ENCODE data around the gene IGSF22. TPM values are rescaled to one million over a fixed set of nuclear protein-coding genes. Genes with fewer than 3 reads are reported as not detected.

Gene IGSF22
- total RNA-seq (ENCODE audit: low replicate concordance), result 0.07 and 0.26 TPM in 2 replicates
- long read RNA-seq, partial matches to known transcripts, result 1 of 1 reads
- long read RNA-seq, other reads (novel, unspliced or antisense), result 0 of 1 reads

DNA sequence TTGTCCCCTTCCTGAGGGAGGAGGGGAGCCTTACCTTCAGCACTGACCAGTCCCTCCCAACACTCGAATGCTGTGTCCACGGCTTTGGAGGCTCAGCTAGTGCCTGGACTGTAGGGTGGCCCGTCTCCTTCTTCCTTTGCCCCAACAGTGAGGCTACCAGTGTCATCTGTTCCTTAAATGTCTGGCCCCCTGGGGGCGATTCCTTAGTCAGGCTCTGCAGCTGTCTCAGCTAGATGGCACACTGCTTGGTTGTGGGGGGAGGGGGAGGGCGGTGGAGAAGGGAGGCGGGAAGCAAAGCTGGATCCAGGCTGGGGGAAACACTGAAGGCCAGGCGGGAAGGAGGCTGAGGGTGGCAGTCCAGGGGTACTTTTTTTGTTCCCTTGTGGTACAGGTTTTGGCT is at the start of gene IGSF22:
Gene IGSF22 (minus strand): TSS at position 149 of the 400 bp plus-strand sequence. CDS start 1,952 bp downstream, outside the sequence.
- Mint-ChIP-seq H3K4me3 (no peak within 1 kb of the TSS), H3K27me3 (no peaks in the 10 kb centered on the region), H3K36me3 (no peaks in the 10 kb centered on the region), H3K9me3 (no peaks in the 10 kb centered on the region), H3K4me1 (ENCODE audit: unreplicated experiment) (peaks cover 13% of the 10 kb centered on the region), H3K27ac (no peak within 1 kb of the TSS)
- TF ChIP-seq, protein P1, sequence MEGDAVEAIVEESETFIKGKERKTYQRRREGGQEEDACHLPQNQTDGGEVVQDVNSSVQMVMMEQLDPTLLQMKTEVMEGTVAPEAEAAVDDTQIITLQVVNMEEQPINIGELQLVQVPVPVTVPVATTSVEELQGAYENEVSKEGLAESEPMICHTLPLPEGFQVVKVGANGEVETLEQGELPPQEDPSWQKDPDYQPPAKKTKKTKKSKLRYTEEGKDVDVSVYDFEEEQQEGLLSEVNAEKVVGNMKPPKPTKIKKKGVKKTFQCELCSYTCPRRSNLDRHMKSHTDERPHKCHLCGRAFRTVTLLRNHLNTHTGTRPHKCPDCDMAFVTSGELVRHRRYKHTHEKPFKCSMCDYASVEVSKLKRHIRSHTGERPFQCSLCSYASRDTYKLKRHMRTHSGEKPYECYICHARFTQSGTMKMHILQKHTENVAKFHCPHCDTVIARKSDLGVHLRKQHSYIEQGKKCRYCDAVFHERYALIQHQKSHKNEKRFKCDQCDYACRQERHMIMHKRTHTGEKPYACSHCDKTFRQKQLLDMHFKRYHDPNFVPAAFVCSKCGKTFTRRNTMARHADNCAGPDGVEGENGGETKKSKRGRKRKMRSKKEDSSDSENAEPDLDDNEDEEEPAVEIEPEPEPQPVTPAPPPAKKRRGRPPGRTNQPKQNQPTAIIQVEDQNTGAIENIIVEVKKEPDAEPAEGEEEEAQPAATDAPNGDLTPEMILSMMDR (conservative IDR thresholded peaks at IDR 0.05), result no peak
- DNase-seq (ENCODE audit: extremely low spot score, unreplicated experiment), result no peak

DNA sequence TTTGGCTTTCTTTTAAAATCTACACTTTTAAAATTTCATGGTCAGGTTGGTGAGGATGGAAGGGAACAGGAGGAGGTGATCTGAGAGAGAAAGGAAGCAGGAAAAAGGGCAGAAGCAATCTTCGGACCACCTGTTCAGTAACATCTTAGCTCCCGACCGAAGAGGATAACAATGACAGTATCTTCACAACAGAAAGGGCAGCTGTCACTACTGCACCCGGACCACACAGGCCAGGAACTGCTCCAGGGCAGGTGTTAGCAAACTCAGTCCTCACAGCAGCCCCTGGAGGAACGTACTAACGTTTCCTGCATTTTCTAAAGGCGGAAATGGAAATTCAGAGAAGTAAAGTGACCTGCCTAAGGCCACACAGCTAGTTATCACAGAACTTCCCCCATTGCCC is 48.8 kb upstream of the IGSF22 start:
- Mint-ChIP-seq H3K4me1 (ENCODE audit: unreplicated experiment) (no peaks in the 10 kb centered on the region), H3K4me3 (no peak overlapping the region), H3K27me3 (peaks cover 22% of the 10 kb centered on the region), H3K27ac (no peak overlapping the region), H3K36me3 (no peaks in the 10 kb centered on the region), H3K9me3 (no peaks in the 10 kb centered on the region)
- TF ChIP-seq, protein P1 (conservative IDR thresholded peaks at IDR 0.05), result no peak
- no peak for DNase-seq (ENCODE audit: extremely low spot score, unreplicated experiment)

DNA sequence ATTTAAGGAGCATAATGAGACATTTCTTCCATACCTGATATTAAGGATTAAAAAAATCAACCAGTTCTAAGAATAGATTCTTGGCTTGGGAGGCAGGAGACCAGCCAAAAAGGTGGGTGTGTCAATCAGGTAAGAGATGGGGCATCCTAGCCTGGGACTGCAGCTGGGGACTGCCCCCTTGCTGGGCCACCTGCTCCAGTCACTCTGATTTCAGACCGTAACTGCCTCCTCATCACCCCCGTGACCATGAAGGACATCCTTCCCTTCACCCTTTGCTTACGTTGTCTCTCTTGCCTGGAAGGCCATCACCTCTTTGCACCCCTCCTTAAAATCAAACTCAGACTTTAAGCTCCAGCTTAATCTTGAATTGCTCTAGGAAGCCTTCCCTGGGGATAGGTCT is 47.7 kb upstream of the IGSF22 start:
- peaks cover 22% of the 10 kb centered on the region for H3K27me3 Mint-ChIP-seq

DNA sequence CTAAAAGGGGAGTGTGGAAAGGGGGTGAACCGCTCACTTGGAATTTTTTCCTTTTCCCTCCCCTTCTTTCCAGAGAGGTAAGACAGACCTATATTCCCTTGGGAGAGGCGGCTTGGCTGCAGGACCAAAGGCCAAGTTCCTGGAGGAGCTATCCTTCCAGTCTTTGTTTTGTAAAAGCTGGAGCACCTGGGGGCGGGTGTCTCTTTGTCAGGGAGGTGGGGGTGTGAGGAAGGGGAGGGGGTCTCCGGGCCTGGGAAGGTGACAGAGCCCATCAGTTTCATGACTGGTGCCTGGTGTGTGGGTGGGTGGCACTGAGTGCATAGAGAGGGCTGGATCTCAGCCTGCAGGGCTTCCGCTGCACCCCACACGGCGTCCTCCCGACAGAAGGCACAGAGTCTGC is 47.1 kb upstream of the IGSF22 start:
- H3K27ac Mint-ChIP-seq, result no peak overlapping the region
- H3K4me3 Mint-ChIP-seq, result no peak overlapping the region
- peaks cover 22% of the 10 kb centered on the region for H3K27me3 Mint-ChIP-seq
- no peaks in the 10 kb centered on the region for H3K9me3 Mint-ChIP-seq
- TF ChIP-seq, protein P1 (conservative IDR thresholded peaks at IDR 0.05), result no peak
- H3K36me3 Mint-ChIP-seq, result no peaks in the 10 kb centered on the region
- DNase-seq (ENCODE audit: extremely low spot score, unreplicated experiment), result no peak
- H3K4me1 Mint-ChIP-seq (ENCODE audit: unreplicated experiment), result no peaks in the 10 kb centered on the region

More for the DNA sequence above, 47.7 kb upstream of the IGSF22 start:
- Mint-ChIP-seq H3K4me3 (no peak overlapping the region), H3K27ac (no peak overlapping the region), H3K9me3 (no peaks in the 10 kb centered on the region), H3K4me1 (ENCODE audit: unreplicated experiment) (no peaks in the 10 kb centered on the region), H3K36me3 (no peaks in the 10 kb centered on the region)
- no peak for DNase-seq (ENCODE audit: extremely low spot score, unreplicated experiment)
- TF ChIP-seq, protein P1 (conservative IDR thresholded peaks at IDR 0.05), result no peak

DNA sequence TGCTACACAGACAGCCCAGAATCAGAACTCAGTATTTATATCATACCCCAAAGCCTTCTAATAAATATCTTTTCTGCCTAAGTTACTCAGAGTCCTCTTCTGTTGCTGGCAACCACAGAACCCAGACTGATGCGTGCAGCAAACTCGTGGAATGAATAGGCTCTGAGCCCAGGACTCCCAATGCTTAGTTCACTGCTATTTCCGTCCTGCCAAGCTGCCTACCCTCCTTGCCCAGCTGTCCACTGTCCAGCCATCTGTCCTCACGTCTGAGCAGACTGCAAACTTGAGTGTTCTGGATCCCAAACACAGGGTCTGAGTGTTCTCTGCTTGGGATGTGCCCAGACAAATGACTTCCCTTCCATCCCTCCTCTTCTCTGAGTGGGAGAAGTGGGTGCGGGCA is 46.2 kb upstream of the IGSF22 start:
- no peak for DNase-seq (ENCODE audit: extremely low spot score, unreplicated experiment)
- TF ChIP-seq, protein P1 (conservative IDR thresholded peaks at IDR 0.05), result no peak
- Mint-ChIP-seq H3K27me3 (peaks cover 25% of the 10 kb centered on the region), H3K36me3 (no peaks in the 10 kb centered on the region), H3K4me3 (no peak overlapping the region), H3K27ac (no peak overlapping the region), H3K9me3 (no peaks in the 10 kb centered on the region), H3K4me1 (ENCODE audit: unreplicated experiment) (no peaks in the 10 kb centered on the region)

Data from type B pancreatic cell (in vitro differentiated cells).